Loucy (cell line): ENCODE measurements around the gene SYNE1.

ENCODE experiments used
- CTCF ChIP-seq: fragments of 200-600 bp; sonication (generic); conservative IDR thresholded peaks from 2 replicates; pipeline ENCODE4 v1.5.1; 2014; ENCODE audit warnings: mild to moderate bottlenecking, antibody characterized with exemption, low read length
- EZH2phosphoT487 ChIP-seq: fragments of 200-600 bp; IDR thresholded peaks from 2 replicates; pipeline ENCODE4 v1.6.1; 2018; ENCODE audit warnings: antibody characterized with exemption, mild to moderate bottlenecking, moderate library complexity, borderline replicate concordance

- TF ChIP-seq EZH2phosphoT487: no peak
- TF ChIP-seq CTCF: no peak
These were observed 547.2 kb downstream of the SYNE1 start for GRCh38 chr6:152089992-152090391.
